KG1 (cell line): ENCODE data around the gene COX7A2.

Source experiments
- DNase-seq: peaks from one replicate; lab custom pipeline; 2025; lab: John Stamatoyannopoulos, UW

Gene COX7A2

GRCh38 chr6:75268121-75268987, 24.8 kb upstream of the COX7A2 start:
- no peak for DNase-seq

GRCh38 chr6:75267461-75267860, 23.9 kb upstream of the COX7A2 start:
- no peak for DNase-seq

GRCh38 chr6:75266716-75267291, 23.2 kb upstream of the COX7A2 start:
- DNase-seq, result no peak

- no peak for DNase-seq
Observed at GRCh38 chr6:75263401-75263750, 19.8 kb upstream of the COX7A2 start.

- no peak for DNase-seq
Observed at GRCh38 chr6:75262716-75263400, 19.3 kb upstream of the COX7A2 start.

GRCh38 chr6:75261299-75261698, 17.7 kb upstream of the COX7A2 start:
- no peak for DNase-seq

- no peak for DNase-seq
Observed at GRCh38 chr6:75257343-75258087, 13.9 kb upstream of the COX7A2 start.

- DNase-seq, result no peak
Observed at GRCh38 chr6:75250552-75250951, 7.0 kb upstream of the COX7A2 start.

- DNase-seq, result no peak
Observed at GRCh38 chr6:75249837-75250236, 6.2 kb upstream of the COX7A2 start.

GRCh38 chr6:75246386-75246785, 2.8 kb upstream of the COX7A2 start:
- no peak for DNase-seq

- peak; percentile 58 for DNase-seq
Observed at GRCh38 chr6:75244063-75244584, 523 bp upstream of the COX7A2 start.

- no peak for DNase-seq
Observed at GRCh38 chr6:75236630-75237029, 7.0 kb downstream of the COX7A2 start.

GRCh38 chr6:75235271-75235670, 8.3 kb downstream of the COX7A2 start:
- DNase-seq, result no peak

- DNase-seq, result no peak
Observed at GRCh38 chr6:75234126-75234865, 9.3 kb downstream of the COX7A2 start.

- DNase-seq, result no peak
Observed at GRCh38 chr6:75233092-75233615, 10.4 kb downstream of the COX7A2 start.

GRCh38 chr6:75230484-75231325, 12.9 kb downstream of the COX7A2 start:
- no peak for DNase-seq

- no peak for DNase-seq
Observed at GRCh38 chr6:75224303-75224926, 19.2 kb downstream of the COX7A2 start.

GRCh38 chr6:75223428-75223827, 20.2 kb downstream of the COX7A2 start:
- DNase-seq, result no peak

- no peak for DNase-seq
Observed at GRCh38 chr6:75222261-75222660, 21.3 kb downstream of the COX7A2 start.

GRCh38 chr6:75221116-75221515, 22.5 kb downstream of the COX7A2 start:
- no peak for DNase-seq
